ENCODE results near the gene TTL. TPM values are rescaled to one million over a fixed set of nuclear protein-coding genes. Genes with fewer than 3 reads are reported as not detected.
"Not testable (repeated sequence)": the region's sequence is repeated elsewhere in the genome, so short reads cannot be mapped to it uniquely, and the experiment has no call there.

The TTL gene
- total and polyA plus RNA-seq, 9 donors, result 28.8 to 43.5 (median 38.3) TPM

- H3K27me3 ChIP-seq (ENCODE audit: control insufficient read depth, insufficient read depth, low read length); H3K27ac ChIP-seq (ENCODE audit: low read length); H3K36me3 ChIP-seq (ENCODE audit: control insufficient read depth, insufficient read depth, low read length); H3K4me1 ChIP-seq (ENCODE audit: control insufficient read depth, insufficient read depth, low read length); H3K4me3 ChIP-seq (ENCODE audit: low read length); DNase-seq; H3K9me3 ChIP-seq (replicated peaks; ENCODE audit: control insufficient read depth, low read depth, low read length): not testable (repeated sequence)
- 82% methylated on average over 3 of the region's 10 CpGs for WGBS (ENCODE audit: insufficient coverage)
Measured at GRCh38 chr2:112436993-112437392, 45.0 kb upstream of the TTL start.

GRCh38 chr2:112437405-112437831, 44.5 kb upstream of the TTL start:
- 84% methylated on average over 14 of the region's 16 CpGs for WGBS (ENCODE audit: insufficient coverage)
- not testable (repeated sequence) for H3K9me3 ChIP-seq (replicated peaks; ENCODE audit: control insufficient read depth, low read depth, low read length); H3K36me3 ChIP-seq (ENCODE audit: control insufficient read depth, insufficient read depth, low read length); H3K27ac ChIP-seq (ENCODE audit: low read length); H3K4me1 ChIP-seq (ENCODE audit: control insufficient read depth, insufficient read depth, low read length); DNase-seq; H3K27me3 ChIP-seq (ENCODE audit: control insufficient read depth, insufficient read depth, low read length); H3K4me3 ChIP-seq (ENCODE audit: low read length)

GRCh38 chr2:112438603-112439261, 43.2 kb upstream of the TTL start:
- not testable (repeated sequence) for H3K27me3 ChIP-seq (ENCODE audit: control insufficient read depth, insufficient read depth, low read length); H3K9me3 ChIP-seq (replicated peaks; ENCODE audit: control insufficient read depth, low read depth, low read length); H3K4me3 ChIP-seq (ENCODE audit: low read length); H3K27ac ChIP-seq (ENCODE audit: low read length); H3K36me3 ChIP-seq (ENCODE audit: control insufficient read depth, insufficient read depth, low read length); DNase-seq; H3K4me1 ChIP-seq (ENCODE audit: control insufficient read depth, insufficient read depth, low read length)
- WGBS (ENCODE audit: insufficient coverage), result no CpG with 5 or more reads among the region's 6 CpGs

- not testable (repeated sequence) for H3K4me1 ChIP-seq (ENCODE audit: control insufficient read depth, insufficient read depth, low read length); H3K9me3 ChIP-seq (replicated peaks; ENCODE audit: control insufficient read depth, low read depth, low read length); H3K36me3 ChIP-seq (ENCODE audit: control insufficient read depth, insufficient read depth, low read length); H3K4me3 ChIP-seq (ENCODE audit: low read length); H3K27ac ChIP-seq (ENCODE audit: low read length); DNase-seq; H3K27me3 ChIP-seq (ENCODE audit: control insufficient read depth, insufficient read depth, low read length)
- no CpG with 5 or more reads among the region's 1 CpG for WGBS (ENCODE audit: insufficient coverage)
Measured at GRCh38 chr2:112444256-112444655, 37.7 kb upstream of the TTL start.

- Histone ChIP-seq H3K4me3 (ENCODE audit: low read length) (no peak overlapping the region), H3K27ac (ENCODE audit: low read length) (no peak overlapping the region), H3K27me3 (ENCODE audit: control insufficient read depth, insufficient read depth, low read length) (no peaks in the 10 kb centered on the region), H3K36me3 (ENCODE audit: control insufficient read depth, insufficient read depth, low read length) (no peaks in the 10 kb centered on the region), H3K4me1 (ENCODE audit: control insufficient read depth, insufficient read depth, low read length) (no peaks in the 10 kb centered on the region), H3K9me3 (replicated peaks; ENCODE audit: control insufficient read depth, low read depth, low read length) (peaks cover 4% of the 10 kb centered on the region)
- WGBS (ENCODE audit: insufficient coverage), result 94% methylated on average over 3 of the region's 4 CpGs
- DNase-seq, result no peak
Measured at GRCh38 chr2:112449854-112450253, 32.1 kb upstream of the TTL start.

GRCh38 chr2:112451317-112451716, 30.6 kb upstream of the TTL start:
- WGBS (ENCODE audit: insufficient coverage), result no CpG with 5 or more reads among the region's 1 CpG
- no peak for DNase-seq
- Histone ChIP-seq H3K36me3 (ENCODE audit: control insufficient read depth, insufficient read depth, low read length) (no peaks in the 10 kb centered on the region), H3K9me3 (replicated peaks; ENCODE audit: control insufficient read depth, low read depth, low read length) (peaks cover 4% of the 10 kb centered on the region), H3K27me3 (ENCODE audit: control insufficient read depth, insufficient read depth, low read length) (no peaks in the 10 kb centered on the region), H3K4me1 (ENCODE audit: control insufficient read depth, insufficient read depth, low read length) (no peaks in the 10 kb centered on the region), H3K4me3 (ENCODE audit: low read length) (no peak overlapping the region), H3K27ac (ENCODE audit: low read length) (no peak overlapping the region)

- no peak overlapping the region for H3K27ac ChIP-seq (ENCODE audit: low read length)
- DNase-seq, result no peak
- no peak overlapping the region for H3K4me3 ChIP-seq (ENCODE audit: low read length)
- peaks cover 4% of the 10 kb centered on the region for H3K9me3 ChIP-seq (replicated peaks; ENCODE audit: control insufficient read depth, low read depth, low read length)
- no peaks in the 10 kb centered on the region for H3K36me3 ChIP-seq (ENCODE audit: control insufficient read depth, insufficient read depth, low read length)
- H3K27me3 ChIP-seq (ENCODE audit: control insufficient read depth, insufficient read depth, low read length), result no peaks in the 10 kb centered on the region
- no peaks in the 10 kb centered on the region for H3K4me1 ChIP-seq (ENCODE audit: control insufficient read depth, insufficient read depth, low read length)
Measured at GRCh38 chr2:112454586-112454985, 27.4 kb upstream of the TTL start.

- no peak overlapping the region for H3K4me3 ChIP-seq (ENCODE audit: low read length)
- 83% methylated on average over 1 of the region's 1 CpG for WGBS (ENCODE audit: insufficient coverage)
- no peaks in the 10 kb centered on the region for H3K36me3 ChIP-seq (ENCODE audit: control insufficient read depth, insufficient read depth, low read length)
- DNase-seq, result no peak
- no peak overlapping the region for H3K27ac ChIP-seq (ENCODE audit: low read length)
- no peaks in the 10 kb centered on the region for H3K9me3 ChIP-seq (replicated peaks; ENCODE audit: control insufficient read depth, low read depth, low read length)
- H3K4me1 ChIP-seq (ENCODE audit: control insufficient read depth, insufficient read depth, low read length), result no peaks in the 10 kb centered on the region
- peaks cover 3% of the 10 kb centered on the region for H3K27me3 ChIP-seq (ENCODE audit: control insufficient read depth, insufficient read depth, low read length)
Measured at GRCh38 chr2:112459372-112459771, 22.6 kb upstream of the TTL start.

- DNase-seq, result no peak
- Histone ChIP-seq H3K27me3 (ENCODE audit: control insufficient read depth, insufficient read depth, low read length) (peaks cover 3% of the 10 kb centered on the region), H3K4me3 (ENCODE audit: low read length) (no peak overlapping the region), H3K36me3 (ENCODE audit: control insufficient read depth, insufficient read depth, low read length) (no peaks in the 10 kb centered on the region), H3K9me3 (replicated peaks; ENCODE audit: control insufficient read depth, low read depth, low read length) (no peaks in the 10 kb centered on the region), H3K27ac (ENCODE audit: low read length) (no peak overlapping the region), H3K4me1 (ENCODE audit: control insufficient read depth, insufficient read depth, low read length) (no peaks in the 10 kb centered on the region)
- 48% methylated on average over 2 of the region's 5 CpGs for WGBS (ENCODE audit: insufficient coverage)
Measured at GRCh38 chr2:112462178-112462577, 19.8 kb upstream of the TTL start.

- DNase-seq, result no peak
- no peak overlapping the region for H3K4me3 ChIP-seq (ENCODE audit: low read length)
- WGBS (ENCODE audit: insufficient coverage), result no CpG with 5 or more reads among the region's 1 CpG
- H3K27me3 ChIP-seq (ENCODE audit: control insufficient read depth, insufficient read depth, low read length), result peaks cover 3% of the 10 kb centered on the region
- H3K4me1 ChIP-seq (ENCODE audit: control insufficient read depth, insufficient read depth, low read length), result no peaks in the 10 kb centered on the region
- H3K9me3 ChIP-seq (replicated peaks; ENCODE audit: control insufficient read depth, low read depth, low read length), result no peaks in the 10 kb centered on the region
- H3K27ac ChIP-seq (ENCODE audit: low read length), result no peak overlapping the region
- H3K36me3 ChIP-seq (ENCODE audit: control insufficient read depth, insufficient read depth, low read length), result no peaks in the 10 kb centered on the region
Measured at GRCh38 chr2:112463256-112463655, 18.7 kb upstream of the TTL start.

- WGBS (ENCODE audit: insufficient coverage), result no CpG with 5 or more reads among the region's 3 CpGs
- Histone ChIP-seq H3K9me3 (replicated peaks; ENCODE audit: control insufficient read depth, low read depth, low read length) (no peaks in the 10 kb centered on the region), H3K4me3 (ENCODE audit: low read length) (no peak overlapping the region), H3K36me3 (ENCODE audit: control insufficient read depth, insufficient read depth, low read length) (no peaks in the 10 kb centered on the region), H3K27ac (ENCODE audit: low read length) (no peak overlapping the region), H3K27me3 (ENCODE audit: control insufficient read depth, insufficient read depth, low read length) (peaks cover 3% of the 10 kb centered on the region), H3K4me1 (ENCODE audit: control insufficient read depth, insufficient read depth, low read length) (no peaks in the 10 kb centered on the region)
- DNase-seq, result no peak
Measured at GRCh38 chr2:112465382-112465781, 16.6 kb upstream of the TTL start.

Measured in muscle of leg (tissue), 11 donors.